ENCODE data around the gene RTN4IP1. TPM values are rescaled to one million over a fixed set of nuclear protein-coding genes. Genes with fewer than 3 reads are reported as not detected.
A peak's percentile ranks its signal among the peaks of the same experiment; 100 is the strongest.
"Not testable (repeated sequence)": the region's sequence is repeated elsewhere in the genome, so short reads cannot be mapped to it uniquely, and the experiment has no call there.

RTN4IP1 gene
- total RNA-seq, 2 experiments from 2014 or later: 8.4 to 9.6 TPM

DNA sequence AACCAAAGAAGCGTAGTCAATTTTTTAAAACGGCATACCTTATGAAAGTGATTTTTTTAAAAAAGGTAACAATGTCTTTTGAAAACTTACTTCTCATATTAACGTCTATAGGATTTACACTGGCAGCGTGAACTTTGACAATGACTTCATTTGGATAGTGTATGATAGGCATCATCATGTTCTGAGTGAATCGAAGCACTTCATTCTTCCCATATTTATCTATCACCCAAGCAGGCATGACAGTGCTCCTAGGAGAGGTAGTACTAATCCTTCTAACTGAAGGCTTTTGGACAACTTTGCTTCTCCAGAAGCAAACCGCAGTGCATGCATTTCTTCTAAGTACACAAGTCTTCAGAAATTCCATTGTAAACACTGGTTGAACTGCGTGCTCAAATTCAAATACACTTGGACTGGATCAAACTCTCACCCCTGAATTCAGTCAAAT, 618 bp downstream of the RTN4IP1 start:
- peaks cover 33% of the 10 kb centered on the region for H3K4me1 Mint-ChIP-seq (ENCODE audit: low read depth)
- intact Hi-C loops (cut with micrococcal nuclease): no loop called here
- no peaks in the 10 kb centered on the region for H3K27me3 Mint-ChIP-seq
- peak overlapping the region; percentile 95 for H3K27ac Mint-ChIP-seq
- no peaks in the 10 kb centered on the region for H3K9me3 Mint-ChIP-seq
- TF ChIP-seq, protein P1, sequence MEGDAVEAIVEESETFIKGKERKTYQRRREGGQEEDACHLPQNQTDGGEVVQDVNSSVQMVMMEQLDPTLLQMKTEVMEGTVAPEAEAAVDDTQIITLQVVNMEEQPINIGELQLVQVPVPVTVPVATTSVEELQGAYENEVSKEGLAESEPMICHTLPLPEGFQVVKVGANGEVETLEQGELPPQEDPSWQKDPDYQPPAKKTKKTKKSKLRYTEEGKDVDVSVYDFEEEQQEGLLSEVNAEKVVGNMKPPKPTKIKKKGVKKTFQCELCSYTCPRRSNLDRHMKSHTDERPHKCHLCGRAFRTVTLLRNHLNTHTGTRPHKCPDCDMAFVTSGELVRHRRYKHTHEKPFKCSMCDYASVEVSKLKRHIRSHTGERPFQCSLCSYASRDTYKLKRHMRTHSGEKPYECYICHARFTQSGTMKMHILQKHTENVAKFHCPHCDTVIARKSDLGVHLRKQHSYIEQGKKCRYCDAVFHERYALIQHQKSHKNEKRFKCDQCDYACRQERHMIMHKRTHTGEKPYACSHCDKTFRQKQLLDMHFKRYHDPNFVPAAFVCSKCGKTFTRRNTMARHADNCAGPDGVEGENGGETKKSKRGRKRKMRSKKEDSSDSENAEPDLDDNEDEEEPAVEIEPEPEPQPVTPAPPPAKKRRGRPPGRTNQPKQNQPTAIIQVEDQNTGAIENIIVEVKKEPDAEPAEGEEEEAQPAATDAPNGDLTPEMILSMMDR (IDR thresholded peaks at IDR 0.05): no peak
- DNase-seq: no peak
- peaks cover 7% of the 10 kb centered on the region for H3K36me3 Mint-ChIP-seq (ENCODE audit: low read depth)
- ChIA-PET POLR2A (interaction anchor here (0.6 to 1.1 kb wide), 2 partner anchors 9 to 109 kb away, joined by 3 read pairs; no protein-coding TSS in a partner anchor), CTCF (interaction anchor here (0.8 to 1.7 kb wide), 5 partner anchors 20 to 351 kb away, joined by 3 to 6 read pairs (median 4); no protein-coding TSS in a partner anchor)
- ATAC-seq: peak; percentile 6
- H3K4me3 Mint-ChIP-seq: peak overlapping the region; percentile 89

DNA sequence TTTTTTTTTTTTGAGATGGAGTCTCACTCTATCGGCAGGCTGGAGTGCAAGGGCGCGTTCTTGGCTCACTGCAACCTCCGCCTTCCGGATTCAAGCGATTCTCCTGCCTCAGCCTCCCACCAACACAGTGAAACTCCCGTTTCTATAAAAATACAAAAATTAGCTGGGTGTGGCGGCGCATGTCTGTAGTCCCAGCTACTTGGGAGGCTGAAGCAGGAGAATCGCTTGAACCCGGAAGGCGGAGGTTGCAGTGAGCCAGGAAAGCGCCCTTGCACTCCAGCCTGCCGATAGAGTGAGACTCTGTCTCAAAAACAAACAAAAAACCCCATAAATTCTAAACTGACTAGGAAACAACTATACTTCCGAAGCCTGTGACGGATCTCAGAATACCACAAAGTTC, 1.5 kb downstream of the RTN4IP1 start:
- CTCF ChIA-PET: interaction anchor here (0.8 to 1.7 kb wide), 5 partner anchors 8 to 352 kb away, joined by 3 to 6 read pairs (median 4); no protein-coding TSS in a partner anchor
- Mint-ChIP-seq H3K4me3 (peak overlapping the region; percentile 89), H3K4me1 (ENCODE audit: low read depth) (peaks cover 31% of the 10 kb centered on the region)
- ATAC-seq; H3K27me3 Mint-ChIP-seq; H3K36me3 Mint-ChIP-seq (ENCODE audit: low read depth); H3K9me3 Mint-ChIP-seq; intact Hi-C loops (cut with micrococcal nuclease); H3K27ac Mint-ChIP-seq; DNase-seq: not testable (repeated sequence)
- POLR2A ChIA-PET: interaction anchor here (1.1 kb wide), 1 partner anchor 8 kb away, joined by 3 read pairs; no protein-coding TSS in a partner anchor

DNA sequence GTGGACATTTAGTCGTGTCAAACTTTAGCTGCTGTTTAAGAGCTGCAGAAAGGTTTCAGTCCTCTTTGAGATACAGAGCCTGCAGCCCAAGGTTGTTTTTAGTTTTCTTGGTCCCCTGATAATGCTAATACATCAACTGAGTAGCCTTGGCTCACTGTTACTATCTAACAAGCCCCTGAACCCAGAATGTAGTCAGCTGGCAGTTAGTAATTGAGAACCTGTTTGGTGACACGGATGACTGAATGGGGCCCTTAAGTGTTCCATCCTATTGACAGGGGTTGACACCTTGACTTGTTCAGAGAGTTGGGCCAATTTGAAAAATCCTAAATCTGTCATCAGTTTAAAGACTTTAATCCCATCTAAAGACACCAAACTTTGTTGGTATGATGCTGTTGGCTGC, 2.8 kb downstream of the RTN4IP1 start:
- TF ChIP-seq, protein P1 (IDR thresholded peaks at IDR 0.05): no peak
- intact Hi-C loops (cut with micrococcal nuclease): no loop called here
- ATAC-seq: no peak
- Mint-ChIP-seq H3K27ac (no peak overlapping the region), H3K9me3 (no peaks in the 10 kb centered on the region), H3K36me3 (ENCODE audit: low read depth) (peaks cover 14% of the 10 kb centered on the region), H3K4me3 (no peak overlapping the region), H3K4me1 (ENCODE audit: low read depth) (peaks cover 21% of the 10 kb centered on the region), H3K27me3 (no peaks in the 10 kb centered on the region)
- DNase-seq: no peak
- POLR2A ChIA-PET: no interaction called here
- CTCF ChIA-PET: interaction anchor here (0.6 to 1.5 kb wide), 3 partner anchors 10 to 353 kb away, joined by 3 to 4 read pairs (median 4); no protein-coding TSS in a partner anchor

DNA sequence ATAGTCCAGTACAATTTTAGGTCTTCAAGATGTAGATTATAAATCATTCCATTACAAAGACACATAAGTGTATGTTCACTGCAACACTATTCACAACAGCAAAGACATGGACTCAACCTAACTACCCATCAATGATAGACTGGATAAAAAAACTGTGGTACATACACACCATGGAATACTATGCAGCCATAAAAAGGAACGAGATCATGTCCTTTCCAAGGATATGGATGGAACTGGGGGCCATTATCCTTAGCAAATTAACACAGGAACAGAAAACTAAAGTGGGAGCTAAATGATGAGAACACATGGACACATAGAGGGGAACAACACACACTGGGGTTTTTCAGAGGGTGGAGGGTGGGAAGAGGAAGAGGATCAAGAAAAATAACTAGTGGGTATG, 6.3 kb downstream of the RTN4IP1 start:
- Mint-ChIP-seq H3K36me3 (ENCODE audit: low read depth) (peaks cover 10% of the 10 kb centered on the region), H3K4me1 (ENCODE audit: low read depth) (peaks cover 9% of the 10 kb centered on the region), H3K27me3 (no peaks in the 10 kb centered on the region), H3K27ac (no peak overlapping the region), H3K9me3 (no peaks in the 10 kb centered on the region), H3K4me3 (no peak overlapping the region)
- TF ChIP-seq, protein P1 (IDR thresholded peaks at IDR 0.05): no peak
- no peak for DNase-seq
- CTCF ChIA-PET: interaction anchor here (1.3 to 7.6 kb wide), 2 partner anchors 14 to 356 kb away, joined by 3 to 39 read pairs; no protein-coding TSS in a partner anchor
- POLR2A ChIA-PET: no interaction called here
- intact Hi-C loops (cut with micrococcal nuclease): no loop called here
- no peak for ATAC-seq

DNA sequence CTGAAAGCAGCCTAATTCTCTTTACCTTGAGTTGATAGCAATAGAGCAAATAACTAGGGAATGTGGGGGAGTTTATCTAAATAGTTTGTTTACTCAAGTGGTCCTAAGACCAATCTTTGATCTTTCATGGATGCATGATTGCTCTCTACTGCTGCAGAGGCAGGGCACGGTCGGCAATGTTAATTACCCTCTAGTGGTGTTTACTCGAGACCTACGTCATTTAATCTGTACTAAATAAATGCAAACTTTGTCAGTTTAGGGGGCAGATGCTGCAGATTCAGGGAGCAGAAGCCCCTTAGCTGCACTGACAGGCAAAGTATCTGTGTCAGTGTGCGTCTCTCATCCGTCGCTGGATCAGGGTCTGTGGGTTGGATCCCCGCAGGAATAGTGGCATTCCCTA, 6.9 kb downstream of the RTN4IP1 start:
- peaks cover 10% of the 10 kb centered on the region for H3K36me3 Mint-ChIP-seq (ENCODE audit: low read depth)
- ATAC-seq: no peak
- intact Hi-C loops (cut with micrococcal nuclease): no loop called here
- TF ChIP-seq, protein P1 (IDR thresholded peaks at IDR 0.05): no peak
- H3K27me3 Mint-ChIP-seq: no peaks in the 10 kb centered on the region
- no peak overlapping the region for H3K27ac Mint-ChIP-seq
- no peaks in the 10 kb centered on the region for H3K9me3 Mint-ChIP-seq
- POLR2A ChIA-PET: no interaction called here
- CTCF ChIA-PET: interaction anchor here (0.8 to 7.6 kb wide), 3 partner anchors 14 to 357 kb away, joined by 3 to 39 read pairs (median 3); no protein-coding TSS in a partner anchor
- H3K4me3 Mint-ChIP-seq: no peak overlapping the region
- DNase-seq: no peak
- peaks cover 6% of the 10 kb centered on the region for H3K4me1 Mint-ChIP-seq (ENCODE audit: low read depth)
